Osteocyte (in vitro differentiated cells): ENCODE data around the gene ATF6B. TPM values are rescaled to one million over a fixed set of nuclear protein-coding genes. Genes with fewer than 3 reads are reported as not detected.

Source experiments
- DNase-seq: peaks from one replicate; pipeline ENCODE4 v3.0.0; 2021; ENCODE audit warnings: mixed read lengths; ENCODE audit not compliant: unreplicated experiment; ENCODE audit errors: extremely low spot score
- H3K27ac Mint-ChIP-seq: one replicate; pipeline ENCODE4 v1.8.0; 2021; ENCODE audit warnings: mild to moderate bottlenecking, mixed read lengths; ENCODE audit not compliant: unreplicated experiment
- H3K27me3 Mint-ChIP-seq: one replicate; pipeline ENCODE4 v1.8.0; 2021; ENCODE audit warnings: mixed read lengths; ENCODE audit not compliant: unreplicated experiment
- H3K36me3 Mint-ChIP-seq: one replicate; pipeline ENCODE4 v1.8.0; 2021; ENCODE audit warnings: mixed read lengths; ENCODE audit not compliant: unreplicated experiment
- H3K4me1 Mint-ChIP-seq: one replicate; pipeline ENCODE4 v1.8.0; 2021; ENCODE audit warnings: mixed read lengths; ENCODE audit not compliant: unreplicated experiment
- H3K4me3 Mint-ChIP-seq: one replicate; pipeline ENCODE4 v1.8.0; 2021; ENCODE audit warnings: mild to moderate bottlenecking, moderate library complexity, mixed read lengths; ENCODE audit not compliant: unreplicated experiment
- H3K9me3 Mint-ChIP-seq: one replicate; pipeline ENCODE4 v1.8.0; 2021; ENCODE audit warnings: mixed read lengths; ENCODE audit not compliant: unreplicated experiment
- CTCF ChIP-seq: fragments of 200-600 bp; sonication (generic); IDR thresholded peaks from 2 replicates; pipeline ENCODE4 v1.5.0; 2021; ENCODE audit warnings: antibody characterized with exemption, mild to moderate bottlenecking, moderate library complexity
- total RNA-seq: library from RNA; stranded (reverse); gene quantifications from 2 replicates; pipeline ENCODE4 v1.2.1, GENCODE V29; 2021

The ATF6B gene
- total RNA-seq, 1 donor from 2014 or later = 109 TPM

DNA sequence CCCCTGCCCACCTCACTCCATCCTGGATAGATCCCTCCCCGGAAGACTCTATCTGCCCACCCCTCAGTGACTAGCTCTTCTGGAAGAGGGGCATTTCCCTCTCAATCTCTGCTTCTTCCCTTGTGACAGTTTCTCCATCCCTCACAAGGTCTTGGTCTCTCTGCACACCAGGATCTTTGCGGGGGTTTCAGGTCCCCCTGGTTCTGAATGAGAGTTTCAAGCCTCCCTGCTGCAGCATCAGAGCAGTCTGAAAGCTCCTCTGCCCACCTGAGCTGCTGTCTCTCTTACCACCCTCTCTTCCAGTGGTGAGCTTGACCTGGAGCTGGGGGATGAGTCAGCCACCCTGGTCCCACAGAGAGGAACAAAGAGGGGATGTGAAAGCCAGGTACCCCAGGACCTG is 43.3 kb downstream of the ATF6B start:
- no peak overlapping the region for H3K4me3 Mint-ChIP-seq
- no peak for TF ChIP-seq CTCF
- H3K9me3 Mint-ChIP-seq = no peaks in the 10 kb centered on the region
- H3K4me1 Mint-ChIP-seq = peaks cover 51% of the 10 kb centered on the region
- H3K27me3 Mint-ChIP-seq = peaks cover 3% of the 10 kb centered on the region
- no peaks in the 10 kb centered on the region for H3K36me3 Mint-ChIP-seq
- H3K27ac Mint-ChIP-seq = no peak overlapping the region
- DNase-seq = no peak

DNA sequence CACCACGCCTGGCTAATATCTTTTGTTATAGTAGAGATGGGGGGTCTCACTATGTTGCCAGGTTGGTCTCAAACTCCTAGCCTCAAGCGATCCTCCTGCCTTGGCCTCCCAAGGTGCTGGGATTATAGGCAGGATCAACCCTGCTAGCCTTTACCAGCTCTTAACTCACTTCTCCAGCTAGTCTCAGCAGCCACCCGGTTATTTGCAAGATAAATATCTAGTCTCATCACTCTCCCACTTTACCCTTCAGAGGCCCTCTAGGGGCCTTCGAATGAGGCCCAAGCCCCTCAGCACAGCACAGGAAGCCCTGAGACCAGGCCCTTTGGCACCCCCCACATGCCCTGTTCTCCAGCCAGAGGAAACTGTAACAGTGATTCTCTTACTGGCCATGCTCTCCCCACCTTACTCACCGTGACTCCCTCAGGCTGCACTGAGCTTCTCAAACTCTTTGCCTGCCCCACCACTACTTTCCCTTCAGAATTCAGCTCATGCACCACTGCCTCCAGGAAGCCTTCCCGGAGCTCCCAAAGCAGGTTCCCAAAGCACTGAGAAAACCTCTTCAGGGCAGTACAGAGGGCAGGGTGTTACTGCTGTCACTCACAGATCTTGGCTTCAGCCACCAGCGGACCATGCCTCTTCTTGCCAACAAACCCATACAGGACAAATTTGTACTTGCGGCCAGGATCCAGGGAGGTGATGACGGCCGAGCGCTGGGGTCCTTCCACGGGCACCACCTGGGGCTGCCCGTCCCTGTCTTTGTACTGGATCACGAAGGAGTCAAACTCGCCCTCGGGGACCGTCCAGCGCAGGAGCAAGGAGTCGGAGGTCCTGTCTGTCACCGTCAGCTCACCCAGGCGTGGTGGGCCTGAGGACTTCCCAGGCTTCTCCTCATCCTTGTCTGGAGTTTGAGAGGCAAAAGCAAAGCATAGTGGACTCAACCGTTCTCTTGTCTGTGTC is 44.0 kb downstream of the ATF6B start:
- H3K4me1 Mint-ChIP-seq = peaks cover 57% of the 10 kb centered on the region
- peaks cover 3% of the 10 kb centered on the region for H3K27me3 Mint-ChIP-seq
- no peak for DNase-seq
- TF ChIP-seq CTCF = no peak
- no peak overlapping the region for H3K27ac Mint-ChIP-seq
- no peak overlapping the region for H3K4me3 Mint-ChIP-seq
- no peaks in the 10 kb centered on the region for H3K36me3 Mint-ChIP-seq
- no peaks in the 10 kb centered on the region for H3K9me3 Mint-ChIP-seq

DNA sequence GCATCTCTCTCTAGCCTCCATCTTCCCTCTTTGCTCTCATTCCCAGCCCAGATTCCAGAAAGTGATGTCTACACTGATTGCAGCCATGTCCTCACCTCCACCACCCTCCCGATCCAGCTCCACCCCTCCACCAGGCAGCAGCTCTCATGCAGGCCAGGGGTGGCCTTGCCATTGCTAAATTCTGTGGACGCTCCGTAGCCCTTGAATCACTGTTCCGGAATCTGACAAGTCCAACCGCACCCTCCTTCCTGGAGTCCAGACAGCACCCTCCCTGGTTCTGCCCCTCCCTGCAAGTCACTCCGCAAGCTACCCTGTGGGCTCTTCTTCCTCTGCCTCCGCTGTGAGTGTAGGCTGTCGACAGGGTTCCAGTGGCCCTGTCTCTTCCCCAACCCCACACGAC is 45.1 kb downstream of the ATF6B start:
- no peak overlapping the region for H3K4me3 Mint-ChIP-seq
- H3K36me3 Mint-ChIP-seq = no peaks in the 10 kb centered on the region
- peak overlapping the region; percentile 43 for H3K27ac Mint-ChIP-seq
- TF ChIP-seq CTCF = no peak
- no peak for DNase-seq
- H3K4me1 Mint-ChIP-seq = peaks cover 54% of the 10 kb centered on the region
- no peaks in the 10 kb centered on the region for H3K9me3 Mint-ChIP-seq
- peaks cover 3% of the 10 kb centered on the region for H3K27me3 Mint-ChIP-seq

GRCh38 chr6:32082478-32082877 is 45.6 kb downstream of the ATF6B start:
- no peaks in the 10 kb centered on the region for H3K36me3 Mint-ChIP-seq
- H3K9me3 Mint-ChIP-seq = no peaks in the 10 kb centered on the region
- no peak for TF ChIP-seq CTCF
- no peak overlapping the region for H3K4me3 Mint-ChIP-seq
- peak overlapping the region; percentile 51 for H3K27ac Mint-ChIP-seq
- H3K4me1 Mint-ChIP-seq = peaks cover 54% of the 10 kb centered on the region
- H3K27me3 Mint-ChIP-seq = peaks cover 3% of the 10 kb centered on the region
- DNase-seq = no peak

- no peak for TF ChIP-seq CTCF
- Mint-ChIP-seq H3K27me3 (peaks cover 3% of the 10 kb centered on the region), H3K9me3 (no peaks in the 10 kb centered on the region), H3K4me1 (peaks cover 50% of the 10 kb centered on the region), H3K36me3 (no peaks in the 10 kb centered on the region), H3K4me3 (no peak overlapping the region), H3K27ac (peak overlapping the region; percentile 51)
- DNase-seq = peak; percentile 89
These were observed 46.7 kb downstream of the ATF6B start for GRCh38 chr6:32081168-32081990.
